ENCODE data around the gene LIAS.

- TF ChIP-seq, protein P1, sequence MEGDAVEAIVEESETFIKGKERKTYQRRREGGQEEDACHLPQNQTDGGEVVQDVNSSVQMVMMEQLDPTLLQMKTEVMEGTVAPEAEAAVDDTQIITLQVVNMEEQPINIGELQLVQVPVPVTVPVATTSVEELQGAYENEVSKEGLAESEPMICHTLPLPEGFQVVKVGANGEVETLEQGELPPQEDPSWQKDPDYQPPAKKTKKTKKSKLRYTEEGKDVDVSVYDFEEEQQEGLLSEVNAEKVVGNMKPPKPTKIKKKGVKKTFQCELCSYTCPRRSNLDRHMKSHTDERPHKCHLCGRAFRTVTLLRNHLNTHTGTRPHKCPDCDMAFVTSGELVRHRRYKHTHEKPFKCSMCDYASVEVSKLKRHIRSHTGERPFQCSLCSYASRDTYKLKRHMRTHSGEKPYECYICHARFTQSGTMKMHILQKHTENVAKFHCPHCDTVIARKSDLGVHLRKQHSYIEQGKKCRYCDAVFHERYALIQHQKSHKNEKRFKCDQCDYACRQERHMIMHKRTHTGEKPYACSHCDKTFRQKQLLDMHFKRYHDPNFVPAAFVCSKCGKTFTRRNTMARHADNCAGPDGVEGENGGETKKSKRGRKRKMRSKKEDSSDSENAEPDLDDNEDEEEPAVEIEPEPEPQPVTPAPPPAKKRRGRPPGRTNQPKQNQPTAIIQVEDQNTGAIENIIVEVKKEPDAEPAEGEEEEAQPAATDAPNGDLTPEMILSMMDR (conservative IDR thresholded peaks at IDR 0.05; ENCODE audit: low read length) = no peak
- no peak for TF ChIP-seq EZH2phosphoT487 (IDR thresholded peaks at IDR 0.05; ENCODE audit: borderline replicate concordance)
These were observed 36.6 kb upstream of the LIAS start for GRCh38 chr4:39422247-39422646.
